GM11168 (cell line): ENCODE measurements around the gene DCUN1D1.

Experiments used
- in situ Hi-C: fragments of 300-500 bp; cut with MboI; formaldehyde crosslinking; loops from one replicate; pipeline ENCODE4 v1.12.0; 2022; ENCODE audit warnings: low sequenced_read_pairs; ENCODE audit not compliant: unreplicated experiment

The DCUN1D1 gene

GRCh38 chr3:182937293-182938051 lies 42.9 kb downstream of the DCUN1D1 start:
- in situ Hi-C loops, result no loop called here

GRCh38 chr3:182936918-182937285 lies 43.4 kb downstream of the DCUN1D1 start:
- in situ Hi-C loops, result no loop called here

- in situ Hi-C loops, result no loop called here
Measured at GRCh38 chr3:182936239-182936917, 44.0 kb downstream of the DCUN1D1 start.

GRCh38 chr3:182935803-182936202 lies 44.5 kb downstream of the DCUN1D1 start:
- in situ Hi-C loops, result no loop called here

- in situ Hi-C loops, result no loop called here
Measured at GRCh38 chr3:182925944-182926337, 54.4 kb downstream of the DCUN1D1 start.

- in situ Hi-C loops, result no loop called here
Measured at GRCh38 chr3:182925330-182925943, 54.9 kb downstream of the DCUN1D1 start.

- in situ Hi-C loops, result loop anchor here (25.0 kb wide), 1 partner anchor 465 kb away; no protein-coding TSS in a partner anchor
Measured at GRCh38 chr3:182921665-182922355, 58.5 kb downstream of the DCUN1D1 start.

GRCh38 chr3:182920515-182921084 lies 59.7 kb downstream of the DCUN1D1 start:
- in situ Hi-C loops, result loop anchor here (25.0 kb wide), 1 partner anchor 467 kb away; no protein-coding TSS in a partner anchor

GRCh38 chr3:182919866-182920357 lies 60.4 kb downstream of the DCUN1D1 start:
- in situ Hi-C loops, result loop anchor here (25.0 kb wide), 1 partner anchor 467 kb away; no protein-coding TSS in a partner anchor

- in situ Hi-C loops, result loop anchor here (25.0 kb wide), 1 partner anchor 470 kb away; no protein-coding TSS in a partner anchor
Measured at GRCh38 chr3:182917134-182917533, 63.2 kb downstream of the DCUN1D1 start.

GRCh38 chr3:182914341-182914740 lies 66.0 kb downstream of the DCUN1D1 start:
- in situ Hi-C loops, result loop anchor here (25.0 kb wide), 1 partner anchor 473 kb away; no protein-coding TSS in a partner anchor

- in situ Hi-C loops, result loop anchor here (25.0 kb wide), 1 partner anchor 473 kb away; no protein-coding TSS in a partner anchor
Measured at GRCh38 chr3:182913889-182914288, 66.4 kb downstream of the DCUN1D1 start.

- in situ Hi-C loops, result loop anchor here (25.0 kb wide), 1 partner anchor 475 kb away; no protein-coding TSS in a partner anchor
Measured at GRCh38 chr3:182912474-182912873, 67.9 kb downstream of the DCUN1D1 start.

GRCh38 chr3:182911782-182912111 lies 68.6 kb downstream of the DCUN1D1 start:
- in situ Hi-C loops, result loop anchor here (25.0 kb wide), 1 partner anchor 476 kb away; no protein-coding TSS in a partner anchor

GRCh38 chr3:182910936-182911781 lies 69.2 kb downstream of the DCUN1D1 start:
- in situ Hi-C loops, result loop anchor here (25.0 kb wide), 1 partner anchor 476 kb away; no protein-coding TSS in a partner anchor

- in situ Hi-C loops, result loop anchor here (25.0 kb wide), 1 partner anchor 478 kb away; no protein-coding TSS in a partner anchor
Measured at GRCh38 chr3:182909318-182910040, 70.9 kb downstream of the DCUN1D1 start.

- in situ Hi-C loops, result loop anchor here (25.0 kb wide), 1 partner anchor 479 kb away; no protein-coding TSS in a partner anchor
Measured at GRCh38 chr3:182908471-182908870, 71.9 kb downstream of the DCUN1D1 start.

- in situ Hi-C loops, result loop anchor here (25.0 kb wide), 1 partner anchor 481 kb away; no protein-coding TSS in a partner anchor
Measured at GRCh38 chr3:182906036-182906435, 74.3 kb downstream of the DCUN1D1 start.
